Activated T-helper 1 cell treated with Interleukin-2 at 50 U/mL for 16 hours (primary cell): ENCODE data around the gene NKX2-3.

Source experiments
- DNase-seq: peaks from one replicate; pipeline ENCODE4 v3.0.0-alpha.2; 2020; ENCODE audit warnings: low read depth

The NKX2-3 gene

GRCh38 chr10:99526861-99527504, 5.8 kb upstream of the NKX2-3 start:
- no peak for DNase-seq

GRCh38 chr10:99527526-99528493, 4.9 kb upstream of the NKX2-3 start:
- DNase-seq, result no peak

GRCh38 chr10:99528494-99529441, 4.0 kb upstream of the NKX2-3 start:
- no peak for DNase-seq

GRCh38 chr10:99529591-99530107, 3.1 kb upstream of the NKX2-3 start:
- DNase-seq, result no peak

- no peak for DNase-seq
Measured at GRCh38 chr10:99530108-99531025, 2.4 kb upstream of the NKX2-3 start.

- no peak for DNase-seq
Measured at GRCh38 chr10:99531026-99531695, 1.6 kb upstream of the NKX2-3 start.

GRCh38 chr10:99531696-99532593, 797 bp upstream of the NKX2-3 start:
- no peak for DNase-seq

- no peak for DNase-seq
Measured at GRCh38 chr10:99533496-99534449, 1.0 kb downstream of the NKX2-3 start.

- no peak for DNase-seq
Measured at GRCh38 chr10:99534450-99534938, 1.8 kb downstream of the NKX2-3 start.

- DNase-seq, result no peak
Measured at GRCh38 chr10:99534939-99535763, 2.4 kb downstream of the NKX2-3 start.

GRCh38 chr10:99535764-99536337, 3.1 kb downstream of the NKX2-3 start:
- no peak for DNase-seq

- DNase-seq, result no peak
Measured at GRCh38 chr10:99536338-99537085, 3.8 kb downstream of the NKX2-3 start.

- DNase-seq, result no peak
Measured at GRCh38 chr10:99537086-99537988, 4.6 kb downstream of the NKX2-3 start.

GRCh38 chr10:99537989-99538917, 5.5 kb downstream of the NKX2-3 start:
- DNase-seq, result no peak
